ENCODE data around the gene SULT4A1. TPM values are rescaled to one million over a fixed set of nuclear protein-coding genes. Genes with fewer than 3 reads are reported as not detected.

The SULT4A1 gene
- total and polyA plus RNA-seq, 3 donors from 2014 or later: 10.3 to 11.9 (median 11.2) TPM

DNA sequence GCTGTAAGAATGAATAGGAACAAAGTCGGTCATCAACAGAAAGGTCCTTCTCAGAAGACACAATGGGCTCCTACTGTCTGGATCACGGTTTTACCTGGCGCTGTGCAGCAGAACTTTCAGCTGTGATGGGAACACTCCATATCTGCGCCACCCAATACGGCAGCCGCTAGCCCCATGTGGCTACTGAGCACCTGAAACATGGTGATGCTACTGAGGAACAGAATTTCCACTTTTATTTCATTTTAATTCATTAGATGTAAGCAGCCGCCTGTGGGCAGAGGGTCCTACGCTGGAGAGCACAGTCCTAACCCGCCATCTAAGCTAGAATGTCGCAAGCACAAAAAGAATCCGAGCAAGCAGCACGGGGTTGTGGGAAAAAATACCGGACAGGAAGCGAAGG is 2.7 kb downstream of the SULT4A1 start:
- H3K4me3 ChIP-seq: no peak overlapping the region
- WGBS, 2 donors: 82 to 88% methylated on average over 14 of the region's 14 CpGs
- no peak for DNase-seq
- no peaks in the 10 kb centered on the region for H3K9me3 ChIP-seq
- H3K36me3 ChIP-seq (ENCODE audit: low read depth, missing control alignments): no peaks in the 10 kb centered on the region
- intact Hi-C loops (cut with DNase I; ENCODE audit: low total_unique reads): no loop called here
- H3K27me3 ChIP-seq: no peaks in the 10 kb centered on the region
- H3K4me1 ChIP-seq: no peaks in the 10 kb centered on the region
- TF ChIP-seq, protein P1, sequence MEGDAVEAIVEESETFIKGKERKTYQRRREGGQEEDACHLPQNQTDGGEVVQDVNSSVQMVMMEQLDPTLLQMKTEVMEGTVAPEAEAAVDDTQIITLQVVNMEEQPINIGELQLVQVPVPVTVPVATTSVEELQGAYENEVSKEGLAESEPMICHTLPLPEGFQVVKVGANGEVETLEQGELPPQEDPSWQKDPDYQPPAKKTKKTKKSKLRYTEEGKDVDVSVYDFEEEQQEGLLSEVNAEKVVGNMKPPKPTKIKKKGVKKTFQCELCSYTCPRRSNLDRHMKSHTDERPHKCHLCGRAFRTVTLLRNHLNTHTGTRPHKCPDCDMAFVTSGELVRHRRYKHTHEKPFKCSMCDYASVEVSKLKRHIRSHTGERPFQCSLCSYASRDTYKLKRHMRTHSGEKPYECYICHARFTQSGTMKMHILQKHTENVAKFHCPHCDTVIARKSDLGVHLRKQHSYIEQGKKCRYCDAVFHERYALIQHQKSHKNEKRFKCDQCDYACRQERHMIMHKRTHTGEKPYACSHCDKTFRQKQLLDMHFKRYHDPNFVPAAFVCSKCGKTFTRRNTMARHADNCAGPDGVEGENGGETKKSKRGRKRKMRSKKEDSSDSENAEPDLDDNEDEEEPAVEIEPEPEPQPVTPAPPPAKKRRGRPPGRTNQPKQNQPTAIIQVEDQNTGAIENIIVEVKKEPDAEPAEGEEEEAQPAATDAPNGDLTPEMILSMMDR (IDR thresholded peaks at IDR 0.05): no peak
- TF ChIP-seq POLR2A (IDR thresholded peaks at IDR 0.05): no peak
- no peak overlapping the region for H3K27ac ChIP-seq

DNA sequence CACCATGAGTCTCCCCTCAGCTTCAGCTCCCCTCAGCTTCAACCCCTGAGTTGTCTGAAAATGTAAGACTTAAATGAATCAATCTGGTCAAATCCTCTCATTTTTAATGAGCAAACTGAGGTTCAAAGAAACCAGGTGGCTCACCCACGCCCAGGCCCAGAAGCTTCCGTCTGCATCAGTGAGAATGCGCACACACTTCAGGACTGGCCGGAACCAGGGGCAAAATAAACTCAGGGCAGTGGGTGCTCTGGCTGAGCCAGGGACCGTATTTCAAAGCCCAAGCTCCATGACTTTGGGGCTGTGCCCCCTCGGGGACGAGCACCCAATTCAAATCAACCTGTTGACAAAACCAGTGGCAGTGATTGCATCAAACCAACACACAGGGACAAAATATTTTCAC is 3.1 kb downstream of the SULT4A1 start:
- Histone ChIP-seq H3K27ac (no peak overlapping the region), H3K9me3 (no peaks in the 10 kb centered on the region), H3K4me3 (no peak overlapping the region), H3K27me3 (no peaks in the 10 kb centered on the region), H3K36me3 (ENCODE audit: low read depth, missing control alignments) (no peaks in the 10 kb centered on the region), H3K4me1 (no peaks in the 10 kb centered on the region)
- WGBS, 2 donors: 87 to 89% methylated on average over 7 of the region's 7 CpGs
- DNase-seq: no peak
- no peak for TF ChIP-seq POLR2A (IDR thresholded peaks at IDR 0.05)
- TF ChIP-seq, protein P1 (IDR thresholded peaks at IDR 0.05): no peak
- intact Hi-C loops (cut with DNase I; ENCODE audit: low total_unique reads): no loop called here

GRCh38 chr22:43858156-43858895 is 4.0 kb downstream of the SULT4A1 start:
- TF ChIP-seq, protein P1 (IDR thresholded peaks at IDR 0.05): no peak
- no peak for TF ChIP-seq POLR2A (IDR thresholded peaks at IDR 0.05)
- no peak overlapping the region for H3K27ac ChIP-seq
- H3K27me3 ChIP-seq: no peaks in the 10 kb centered on the region

DNA sequence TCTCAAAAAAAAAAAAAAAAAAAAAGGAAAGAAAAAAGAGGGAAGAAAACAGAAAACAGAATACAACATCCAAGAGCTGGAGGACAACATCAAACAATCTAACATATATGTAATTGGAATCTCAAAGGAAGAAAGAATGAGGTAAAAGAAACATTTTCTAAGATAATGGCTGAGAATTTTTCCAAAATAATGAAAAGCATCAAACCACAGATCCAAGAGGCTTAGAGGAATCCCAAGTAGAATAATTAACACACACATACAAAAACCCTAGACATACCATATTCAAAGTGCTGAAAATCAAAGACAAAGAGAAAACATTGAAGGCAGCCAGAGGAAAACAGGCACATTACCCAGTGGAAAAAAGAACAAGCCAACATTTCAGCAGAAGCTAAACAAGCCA is 4.9 kb downstream of the SULT4A1 start:
- TF ChIP-seq, protein P1 (IDR thresholded peaks at IDR 0.05): no peak
- no peak for TF ChIP-seq POLR2A (IDR thresholded peaks at IDR 0.05)
- Histone ChIP-seq H3K27me3 (no peaks in the 10 kb centered on the region), H3K36me3 (ENCODE audit: low read depth, missing control alignments) (no peaks in the 10 kb centered on the region), H3K9me3 (no peaks in the 10 kb centered on the region), H3K4me3 (no peak overlapping the region), H3K27ac (no peak overlapping the region), H3K4me1 (no peaks in the 10 kb centered on the region)
- no peak for DNase-seq
- intact Hi-C loops (cut with DNase I; ENCODE audit: low total_unique reads): no loop called here

More at GRCh38 chr22:43858156-43858895, 4.0 kb downstream of the SULT4A1 start:
- 83 to 84% methylated on average over 11 of the region's 11 CpGs for WGBS, 2 donors
- Histone ChIP-seq H3K9me3 (no peaks in the 10 kb centered on the region), H3K36me3 (ENCODE audit: low read depth, missing control alignments) (no peaks in the 10 kb centered on the region), H3K4me3 (no peak overlapping the region), H3K4me1 (no peaks in the 10 kb centered on the region)
- DNase-seq: no peak
- intact Hi-C loops (cut with DNase I; ENCODE audit: low total_unique reads): no loop called here

- no peak for TF ChIP-seq POLR2A (IDR thresholded peaks at IDR 0.05)
- TF ChIP-seq, protein P1 (IDR thresholded peaks at IDR 0.05): no peak
- no peaks in the 10 kb centered on the region for H3K36me3 ChIP-seq (ENCODE audit: low read depth, missing control alignments)
- H3K9me3 ChIP-seq: no peaks in the 10 kb centered on the region
- H3K27me3 ChIP-seq: no peaks in the 10 kb centered on the region
- H3K4me3 ChIP-seq: no peak overlapping the region
- 40 to 99% methylated on average over 1 to 4 of the region's 4 CpGs for WGBS, 2 donors
- H3K4me1 ChIP-seq: no peaks in the 10 kb centered on the region
- H3K27ac ChIP-seq: no peak overlapping the region
- intact Hi-C loops (cut with DNase I; ENCODE audit: low total_unique reads): no loop called here
- no peak for DNase-seq
Measured at GRCh38 chr22:43855431-43855830, 6.9 kb downstream of the SULT4A1 start.

Data from testis (tissue), 3 donors.